ENCODE data around the gene TBXAS1.
"Not testable (repeated sequence)": the region's sequence is repeated elsewhere in the genome, so short reads cannot be mapped to it uniquely, and the experiment has no call there.

TBXAS1 gene

DNA sequence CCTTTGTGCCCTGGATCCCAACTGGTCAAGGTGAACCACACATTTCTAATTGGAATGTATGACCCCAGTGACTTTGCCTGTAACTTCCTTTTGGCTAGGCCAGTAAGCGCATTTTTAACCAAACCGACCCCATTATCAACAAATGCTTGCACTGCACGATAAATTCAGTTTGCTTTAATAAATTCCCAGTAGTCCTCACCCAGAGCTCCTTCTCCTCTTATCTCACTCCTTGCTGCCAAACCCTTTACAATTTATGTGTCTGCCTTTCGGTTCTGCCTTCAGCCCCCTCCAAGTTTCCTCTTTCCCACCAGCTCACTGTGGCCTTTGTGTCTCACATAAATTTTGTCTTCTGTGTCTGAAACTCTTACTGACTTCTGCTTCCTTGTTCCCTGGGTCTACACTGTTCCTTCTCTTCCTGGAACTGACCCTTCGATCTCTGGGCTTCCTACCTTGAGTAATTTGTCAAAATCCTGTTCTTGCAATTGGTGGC, 59.0 kb downstream of the TBXAS1 start:
- DNase-seq (ENCODE audit: low read depth, low spot score) = no peak

DNA sequence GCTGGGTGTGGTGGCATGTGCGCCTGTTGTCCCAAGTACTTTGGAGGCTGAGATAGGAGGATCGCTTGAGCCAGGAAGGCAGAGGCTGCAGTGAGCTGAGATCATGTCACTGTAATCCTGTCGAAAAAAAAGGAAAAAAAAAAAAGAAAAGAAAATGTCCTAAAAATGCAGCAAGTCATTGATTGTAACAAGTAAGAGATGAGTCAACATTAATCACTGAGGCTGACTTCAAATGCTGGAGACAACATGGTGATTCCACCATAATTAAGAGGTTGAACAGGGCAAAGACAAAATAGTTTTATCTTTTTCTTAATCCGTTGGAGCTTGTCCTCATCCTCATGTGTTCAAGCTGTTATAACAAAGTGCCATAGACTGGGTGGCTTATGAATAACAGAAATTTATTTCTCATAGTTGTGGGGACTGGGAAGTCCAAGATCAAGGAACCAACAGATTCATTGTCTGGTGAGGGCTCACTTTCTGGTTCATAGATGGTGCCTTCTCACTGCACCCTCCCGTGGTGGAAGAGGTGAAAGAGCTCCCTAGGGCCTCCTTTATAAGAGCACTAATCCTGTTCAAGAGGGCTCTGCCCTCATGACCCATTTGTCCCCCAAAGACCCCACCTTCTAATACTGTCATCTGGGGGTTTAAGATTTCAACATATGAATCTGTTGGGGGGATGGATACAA, 60.3 kb downstream of the TBXAS1 start:
- no peak for DNase-seq (ENCODE audit: low read depth, low spot score)

DNA sequence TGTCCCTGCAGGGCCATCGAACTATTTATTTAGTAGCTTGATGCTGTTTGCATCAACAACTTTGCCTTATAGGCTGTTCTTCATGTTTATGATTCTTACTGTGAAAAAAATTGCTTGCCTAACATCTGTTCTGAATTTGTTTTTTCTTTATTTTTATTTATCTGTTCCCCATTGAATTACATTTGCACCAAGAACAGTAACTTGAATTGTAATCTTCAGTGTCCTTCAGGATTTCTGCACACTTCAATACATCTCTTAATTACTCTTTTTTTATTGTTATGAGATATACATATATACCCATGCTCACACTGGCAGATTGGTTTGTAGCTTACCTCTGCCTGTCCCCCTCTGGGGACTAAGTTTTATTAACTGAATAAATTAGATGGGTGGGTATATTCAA, 64.4 kb downstream of the TBXAS1 start:
- no peak for DNase-seq (ENCODE audit: low read depth, low spot score)

DNA sequence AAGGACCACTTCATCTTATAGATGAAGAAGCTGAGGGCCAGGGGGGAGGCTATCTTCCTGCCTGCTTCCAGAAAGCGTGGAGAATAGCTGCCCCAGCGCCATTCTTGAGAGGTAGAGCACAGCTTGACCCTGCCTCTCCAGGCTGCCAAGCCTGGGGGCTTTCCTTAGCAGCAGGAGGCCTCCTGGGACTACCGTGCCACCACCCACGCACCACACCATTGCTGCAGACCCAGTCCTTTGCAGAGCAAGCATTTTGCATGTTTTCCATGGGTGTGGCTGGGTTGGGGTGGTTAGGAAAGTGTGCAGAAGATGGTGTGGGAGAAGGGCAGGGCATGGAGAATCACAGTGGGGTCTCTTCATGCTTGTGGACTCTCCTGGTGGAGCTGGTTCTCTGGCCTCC, 64.9 kb downstream of the TBXAS1 start:
- DNase-seq (ENCODE audit: low read depth, low spot score) = no peak

GRCh38 chr7:139895141-139895829, 66.2 kb downstream of the TBXAS1 start:
- no peak for DNase-seq (ENCODE audit: low read depth, low spot score)

DNA sequence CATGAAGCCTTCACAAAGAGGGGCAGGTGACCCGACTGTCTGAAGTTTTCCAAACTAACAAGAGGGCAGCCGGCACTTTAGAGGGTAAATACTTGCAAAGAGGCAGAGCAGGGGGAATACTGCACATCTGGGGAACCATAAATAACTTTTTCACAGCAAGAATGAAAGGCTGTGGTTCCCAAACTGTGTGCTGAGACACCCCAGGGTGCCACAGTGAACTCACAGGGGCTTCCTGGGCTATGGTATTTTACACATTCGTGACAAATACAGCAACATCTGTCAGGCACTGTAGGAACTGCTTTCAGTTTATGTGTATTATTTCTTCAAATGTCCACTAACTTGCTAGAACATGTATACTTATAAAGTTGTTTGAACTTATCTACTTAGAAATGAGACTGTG, 67.2 kb downstream of the TBXAS1 start:
- no peak for DNase-seq (ENCODE audit: low read depth, low spot score)

GRCh38 chr7:139896831-139897230, 67.8 kb downstream of the TBXAS1 start:
- DNase-seq (ENCODE audit: low read depth, low spot score) = no peak

GRCh38 chr7:139897422-139898090, 68.5 kb downstream of the TBXAS1 start:
- DNase-seq (ENCODE audit: low read depth, low spot score) = no peak

DNA sequence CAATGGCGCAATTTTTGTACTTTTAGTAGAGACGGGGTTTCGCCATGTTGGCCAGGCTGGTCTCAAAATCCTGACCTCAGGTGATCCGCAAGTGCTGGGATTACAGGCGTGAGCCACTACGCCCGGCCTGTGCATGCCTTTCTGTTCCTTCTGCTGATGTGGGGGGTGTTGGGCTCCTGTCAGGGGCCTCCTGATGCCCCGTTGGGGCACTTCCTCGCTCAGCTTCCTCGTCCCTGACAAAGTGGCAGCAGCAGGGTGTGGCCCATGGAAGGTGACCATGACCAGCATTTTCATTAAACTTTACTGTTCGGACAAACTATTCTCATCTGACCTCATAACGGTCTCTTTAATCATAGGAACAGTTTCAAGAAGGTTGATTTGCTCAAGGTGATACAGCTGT, 69.4 kb downstream of the TBXAS1 start:
- no peak for DNase-seq (ENCODE audit: low read depth, low spot score)

- no peak for DNase-seq (ENCODE audit: low read depth, low spot score)
Observed at GRCh38 chr7:139899328-139899955, 70.4 kb downstream of the TBXAS1 start.

DNA sequence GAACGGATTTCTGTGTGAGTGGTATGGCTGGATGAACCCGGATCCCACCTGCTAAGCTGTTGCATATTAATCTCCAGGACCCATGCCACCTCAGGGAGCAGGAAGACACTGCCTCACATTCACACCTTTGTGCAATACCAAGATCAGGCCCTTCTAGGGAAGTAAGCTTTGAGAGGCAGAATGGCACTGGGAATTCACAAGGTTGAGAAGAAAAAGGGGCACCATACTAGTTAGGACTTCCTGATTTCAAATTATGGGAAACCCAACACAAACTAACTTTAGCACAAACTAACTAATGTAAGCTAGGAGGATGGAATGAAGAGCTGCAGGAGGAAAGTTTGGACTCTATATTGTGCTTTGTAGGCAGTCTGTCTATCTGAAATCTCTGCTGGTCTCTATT, 71.3 kb downstream of the TBXAS1 start:
- DNase-seq (ENCODE audit: low read depth, low spot score) = no peak

- no peak for DNase-seq (ENCODE audit: low read depth, low spot score)
Observed at GRCh38 chr7:139901056-139901795, 72.2 kb downstream of the TBXAS1 start.

- DNase-seq (ENCODE audit: low read depth, low spot score) = no peak
Observed at GRCh38 chr7:139901901-139902300, 72.8 kb downstream of the TBXAS1 start.

GRCh38 chr7:139902436-139903102, 73.5 kb downstream of the TBXAS1 start:
- DNase-seq (ENCODE audit: low read depth, low spot score) = no peak

DNA sequence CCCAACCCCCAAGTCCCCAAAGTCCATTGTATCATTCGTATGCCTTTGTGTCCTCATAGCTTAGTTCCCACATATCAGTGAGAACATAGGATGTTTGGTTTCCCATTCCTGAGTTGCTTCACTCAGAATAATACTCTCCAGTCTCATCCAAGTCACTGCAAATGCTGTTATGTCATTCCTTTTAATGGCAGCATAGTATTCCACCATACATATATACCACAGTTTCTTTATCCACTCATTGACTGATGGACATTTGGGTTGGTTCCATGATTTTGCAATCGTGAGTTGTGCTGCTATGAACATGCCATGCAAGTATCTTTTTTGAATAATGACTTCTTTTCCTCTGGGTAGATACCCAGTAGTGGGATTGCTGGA, 74.0 kb downstream of the TBXAS1 start:
- not testable (repeated sequence) for DNase-seq (ENCODE audit: low read depth, low spot score)

DNA sequence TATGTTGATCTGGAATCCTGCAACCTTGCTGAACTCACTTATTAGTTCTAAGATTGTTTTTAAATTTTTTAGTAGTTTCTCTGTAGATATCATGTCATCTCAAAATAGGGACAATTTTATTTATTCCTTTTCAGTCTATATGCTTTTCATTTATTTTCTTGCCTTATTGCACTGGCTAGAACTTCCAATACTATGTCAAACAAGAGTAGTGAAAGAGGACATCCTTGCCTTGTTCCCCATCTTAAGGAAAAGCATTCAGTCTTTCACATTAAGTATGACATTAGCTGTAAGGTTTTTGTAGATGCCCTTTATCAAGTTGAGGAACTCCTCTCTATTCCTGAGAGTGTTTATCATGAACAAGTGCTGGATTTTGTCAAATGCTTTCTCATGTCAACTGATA, 77.8 kb downstream of the TBXAS1 start:
- no peak for DNase-seq (ENCODE audit: low read depth, low spot score)

DNA sequence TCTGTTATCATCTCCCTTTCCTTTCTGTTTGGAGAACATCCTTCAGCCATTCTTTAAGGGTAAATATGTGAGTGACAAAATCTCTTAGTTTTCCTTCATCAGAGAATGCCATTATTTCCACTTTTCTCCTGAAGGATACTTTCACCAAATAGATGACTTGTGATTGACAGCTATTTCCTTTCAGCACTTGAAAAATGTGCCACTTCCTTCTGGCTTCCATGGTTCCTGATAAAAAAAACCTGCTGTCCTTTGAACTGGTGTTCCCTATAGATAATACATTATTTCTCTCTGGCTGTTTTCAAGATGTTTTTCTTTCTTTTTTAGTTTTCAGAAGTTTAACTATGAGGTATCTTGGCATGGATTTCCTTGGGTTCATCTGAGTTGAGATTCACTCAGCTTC, 79.7 kb downstream of the TBXAS1 start:
- no peak for DNase-seq (ENCODE audit: low read depth, low spot score)

- DNase-seq (ENCODE audit: low read depth, low spot score) = no peak
Observed at GRCh38 chr7:139909379-139910050, 80.5 kb downstream of the TBXAS1 start.

DNA sequence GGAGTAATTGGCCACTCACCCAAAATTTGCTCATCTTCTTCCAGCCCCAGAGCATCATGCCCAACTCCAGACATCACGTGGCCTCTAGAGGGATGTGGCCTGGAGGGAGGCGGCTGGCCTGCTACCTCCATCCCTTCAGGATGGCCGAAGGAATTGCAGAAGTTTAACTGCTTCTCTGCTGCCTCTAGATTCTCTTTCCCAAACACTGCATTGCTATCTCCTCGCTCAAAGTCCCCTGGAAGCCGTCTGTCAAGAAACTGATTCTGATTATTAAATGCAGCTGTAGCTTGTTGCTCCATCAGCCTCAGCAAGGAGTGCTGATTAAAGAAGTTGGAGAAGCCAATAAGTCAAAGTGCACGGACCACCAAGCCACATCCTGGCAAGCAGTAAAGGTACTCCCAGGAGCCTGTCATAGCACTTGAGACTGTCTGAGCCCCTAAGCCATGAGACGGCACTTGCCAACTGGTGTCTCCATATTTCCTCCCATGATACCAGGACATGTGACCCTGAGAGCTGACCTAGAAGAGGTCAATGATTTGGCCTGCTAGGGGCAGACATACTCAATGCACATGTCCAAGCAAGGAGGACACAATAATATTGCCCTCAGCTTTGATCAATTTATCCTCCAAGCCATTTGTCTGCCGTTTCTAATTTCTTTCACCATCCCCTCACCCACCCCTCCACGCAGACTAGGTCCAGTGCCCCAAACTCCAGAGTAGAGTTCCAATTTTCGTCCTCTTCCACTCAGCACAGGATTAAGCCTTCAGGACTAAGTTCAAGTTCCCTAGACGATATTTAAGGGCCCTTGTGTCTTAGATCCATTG, 84.2 kb downstream of the TBXAS1 start:
- DNase-seq (ENCODE audit: low read depth, low spot score) = no peak

GRCh38 chr7:139913845-139914135, 84.7 kb downstream of the TBXAS1 start:
- DNase-seq (ENCODE audit: low read depth, low spot score) = no peak
